Stomach smooth muscle (tissue), 2 donors: ENCODE data around the gene OR10H4.
"Not testable (repeated sequence)": the region's sequence is repeated elsewhere in the genome, so short reads cannot be mapped to it uniquely, and the experiment has no call there.

ENCODE experiments used
- H3K27ac ChIP-seq: one replicate; pipeline ENCODE4 v1.7.0; 2013; ENCODE audit warnings: mild to moderate bottlenecking, low read length, inconsistent platforms
- H3K27me3 ChIP-seq, 2 donors: one replicate each; pipeline ENCODE4 v1.7.0; 2013; ENCODE audit warnings: low read length in 2 of 2; ENCODE audit not compliant: insufficient read depth in 2 of 2, control insufficient read depth in 1 of 2
- H3K36me3 ChIP-seq, 2 donors: one replicate each; pipeline ENCODE4 v1.7.0; 2013; ENCODE audit warnings: low read length in 2 of 2; ENCODE audit not compliant: control insufficient read depth in 2 of 2, insufficient read depth in 2 of 2
- H3K4me1 ChIP-seq: one replicate; pipeline ENCODE4 v1.7.0; 2013; ENCODE audit warnings: low read length; ENCODE audit not compliant: control insufficient read depth, insufficient read depth
- H3K4me3 ChIP-seq, 2 donors: one replicate each; pipeline ENCODE4 v1.7.0; 2013; ENCODE audit warnings: low read length in 2 of 2
- H3K9ac ChIP-seq, 2 donors: one replicate each; pipeline ENCODE4 v1.7.0; 2013; ENCODE audit warnings: low read length in 2 of 2, mild to moderate bottlenecking in 1 of 2
- H3K9me3 ChIP-seq, 2 donors: one replicate each; pipeline ENCODE4 v1.7.0; 2013; ENCODE audit warnings: low read length in 2 of 2; ENCODE audit not compliant: control insufficient read depth in 2 of 2
- donor health status: healthy.
- donor health status: Pancreatic carcinoma.

The OR10H4 gene

DNA sequence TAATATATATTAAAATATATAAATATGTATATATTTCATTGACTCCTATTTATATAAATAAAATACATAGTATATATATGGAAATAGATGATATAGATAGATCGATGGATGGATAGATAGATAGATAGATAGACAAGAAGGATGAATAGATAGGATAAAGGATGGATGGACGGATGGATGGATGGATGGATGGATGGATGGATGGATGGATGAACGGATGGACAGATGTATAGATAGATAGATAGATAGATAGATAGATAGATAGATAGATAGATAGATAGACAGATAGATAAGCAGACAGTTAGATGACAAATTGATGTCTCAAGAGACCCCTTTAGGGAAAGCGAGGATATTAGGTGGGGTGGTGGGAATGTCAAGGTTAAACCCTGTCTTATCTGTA lies 29.6 kb upstream of the OR10H4 start:
- Histone ChIP-seq H3K27me3 (peaks cover 0 to 9% of the 10 kb centered on the region in 2 donors), H3K4me3 (no peak overlapping the region), H3K27ac (no peak overlapping the region), H3K9me3 (peaks cover 2 to 4% of the 10 kb centered on the region in 2 donors), H3K9ac (no peak overlapping the region), H3K36me3 (no peaks in the 10 kb centered on the region), H3K4me1 (no peaks in the 10 kb centered on the region)

DNA sequence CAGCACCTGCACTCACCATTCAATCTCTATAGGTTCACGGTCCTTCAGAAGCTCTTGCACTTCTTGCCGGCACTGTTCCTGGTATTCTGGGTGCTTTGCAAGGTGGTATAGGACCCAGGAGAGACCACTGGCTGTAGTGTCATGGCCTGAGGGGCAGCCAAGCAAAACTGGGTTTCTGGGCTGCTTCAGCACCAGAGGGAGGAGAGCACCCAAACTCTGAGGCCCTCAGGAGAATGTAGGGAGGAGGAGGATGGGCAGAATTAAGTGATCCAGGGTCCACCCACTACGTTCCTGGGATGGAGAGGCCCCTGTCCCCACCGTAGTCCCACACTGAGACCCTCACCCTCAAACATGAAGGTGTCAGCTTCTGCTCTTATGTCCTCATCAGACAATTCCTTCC lies 26.8 kb upstream of the OR10H4 start:
- no peaks in the 10 kb centered on the region for H3K4me1 ChIP-seq
- H3K9ac ChIP-seq: no peak overlapping the region
- no peak overlapping the region for H3K4me3 ChIP-seq
- no peak overlapping the region for H3K27ac ChIP-seq
- H3K36me3 ChIP-seq: no peaks in the 10 kb centered on the region
- H3K27me3 ChIP-seq: peaks cover 0 to 17% of the 10 kb centered on the region in 2 donors
- H3K9me3 ChIP-seq: no peaks in the 10 kb centered on the region

- H3K36me3 ChIP-seq: no peaks in the 10 kb centered on the region
- H3K4me3 ChIP-seq: no peak overlapping the region
- H3K9me3 ChIP-seq: no peaks in the 10 kb centered on the region
- H3K4me1 ChIP-seq: no peaks in the 10 kb centered on the region
- H3K27ac ChIP-seq: no peak overlapping the region
- peaks cover 0 to 27% of the 10 kb centered on the region in 2 donors for H3K27me3 ChIP-seq
- no peak overlapping the region for H3K9ac ChIP-seq
Observed at GRCh38 chr19:15923702-15924101, 25.1 kb upstream of the OR10H4 start.

DNA sequence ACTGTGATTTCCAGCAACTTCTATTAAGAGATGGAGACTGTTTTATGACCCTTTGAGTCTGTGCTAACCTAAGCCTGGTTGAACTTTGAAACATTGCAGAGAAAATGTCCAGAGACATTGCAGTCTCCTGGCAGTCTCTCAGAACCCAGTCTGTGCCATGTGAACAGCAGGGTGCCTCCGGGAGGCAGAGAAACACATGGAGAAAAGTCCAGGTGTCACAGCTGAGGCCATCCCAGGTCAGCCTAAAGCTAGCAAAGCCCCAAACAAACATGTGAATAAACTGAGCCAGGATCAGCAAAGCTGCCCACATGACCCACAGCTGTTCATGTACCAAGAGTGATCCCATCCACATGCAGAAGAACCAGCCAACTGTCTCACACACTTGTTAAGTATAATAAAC lies 22.3 kb upstream of the OR10H4 start:
- H3K9me3 ChIP-seq: no peaks in the 10 kb centered on the region
- H3K4me3 ChIP-seq: no peak overlapping the region
- H3K27me3 ChIP-seq: peaks cover 2 to 49% of the 10 kb centered on the region in 2 donors
- H3K9ac ChIP-seq: no peak overlapping the region
- H3K27ac ChIP-seq: no peak overlapping the region
- no peaks in the 10 kb centered on the region for H3K4me1 ChIP-seq
- no peaks in the 10 kb centered on the region for H3K36me3 ChIP-seq

DNA sequence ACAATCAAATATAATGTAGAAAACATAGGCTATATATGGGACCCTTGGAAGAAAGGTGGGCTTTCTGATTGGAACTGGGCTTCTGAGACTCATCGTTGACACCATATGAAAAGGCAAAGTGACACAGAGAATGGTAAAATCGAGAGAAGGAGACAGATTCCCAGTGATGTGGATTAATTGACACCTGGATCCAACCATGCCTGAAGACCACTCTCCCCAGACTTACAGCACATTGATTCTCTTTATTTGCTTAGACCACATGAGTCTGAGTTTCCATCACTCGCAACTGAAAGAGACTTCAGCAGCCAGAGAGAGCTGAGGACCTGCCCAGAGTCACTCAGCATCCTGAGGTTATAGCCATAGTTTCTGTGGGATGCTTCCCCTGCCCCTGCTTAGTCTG lies 20.5 kb upstream of the OR10H4 start:
- H3K27me3 ChIP-seq: peaks cover 2 to 47% of the 10 kb centered on the region in 2 donors
- no peaks in the 10 kb centered on the region for H3K36me3 ChIP-seq
- H3K27ac ChIP-seq: no peak overlapping the region
- no peak overlapping the region for H3K4me3 ChIP-seq
- no peak overlapping the region for H3K9ac ChIP-seq
- no peaks in the 10 kb centered on the region for H3K9me3 ChIP-seq
- no peaks in the 10 kb centered on the region for H3K4me1 ChIP-seq

GRCh38 chr19:15933761-15934331 lies 15.0 kb upstream of the OR10H4 start:
- H3K27me3 ChIP-seq: peaks cover 2 to 38% of the 10 kb centered on the region in 2 donors
- not testable (repeated sequence) for H3K27ac ChIP-seq, H3K4me1 ChIP-seq, H3K36me3 ChIP-seq, H3K9ac ChIP-seq, H3K4me3 ChIP-seq, H3K9me3 ChIP-seq

- Histone ChIP-seq H3K4me3 (no peak within 1 kb of the TSS), H3K9me3 (no peaks in the 10 kb centered on the region), H3K36me3 (no peaks in the 10 kb centered on the region), H3K27ac (no peak within 1 kb of the TSS), H3K4me1 (peaks cover 9% of the 10 kb centered on the region), H3K9ac (no peak within 1 kb of the TSS), H3K27me3 (peaks cover 0 to 35% of the 10 kb centered on the region in 2 donors)
Observed at GRCh38 chr19:15934332-15935078, 14.3 kb upstream of the OR10H4 start, which contains the start of gene CYP4F11. Gene CYP4F11, minus strand, starts transcription at chr19:15934529. Its CDS starts 121 bp downstream, at chr19:15934408.

DNA sequence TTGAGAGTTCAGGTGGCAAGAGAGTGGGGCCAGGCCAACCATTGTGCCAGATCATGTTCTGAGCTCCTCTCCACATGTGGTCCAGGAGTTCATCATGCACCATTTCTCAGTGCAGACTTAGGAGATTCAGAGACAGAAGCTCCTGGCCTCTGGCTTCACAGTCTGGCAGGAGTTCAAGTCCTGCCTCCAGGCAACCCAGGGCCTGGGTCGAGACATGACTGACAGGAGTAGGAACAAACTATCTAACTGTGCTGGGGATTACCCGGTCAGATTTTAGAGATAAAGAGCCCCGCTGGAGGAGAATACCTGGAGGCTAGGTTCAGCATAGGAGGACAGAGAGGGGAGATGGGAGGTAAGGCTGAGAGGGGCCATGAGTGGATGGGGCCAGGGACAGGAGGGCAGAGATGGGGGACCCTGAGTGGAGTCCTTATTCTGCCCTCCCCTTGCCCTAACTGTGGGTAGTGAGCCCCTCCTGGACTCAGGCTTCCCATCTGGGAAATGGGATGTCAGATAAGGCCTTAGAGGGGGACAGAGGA lies 13.6 kb upstream of the OR10H4 start:
- H3K27ac ChIP-seq: no peak overlapping the region
- H3K4me3 ChIP-seq: no peak overlapping the region
- no peaks in the 10 kb centered on the region for H3K9me3 ChIP-seq
- no peaks in the 10 kb centered on the region for H3K36me3 ChIP-seq
- H3K9ac ChIP-seq: no peak overlapping the region
- H3K27me3 ChIP-seq: peaks cover 2 to 34% of the 10 kb centered on the region in 2 donors
- peaks cover 9% of the 10 kb centered on the region for H3K4me1 ChIP-seq

GRCh38 chr19:15936173-15936572 lies 12.6 kb upstream of the OR10H4 start:
- Histone ChIP-seq H3K9me3 (no peaks in the 10 kb centered on the region), H3K27me3 (peaks cover 5 to 26% of the 10 kb centered on the region in 2 donors), H3K4me3 (no peak overlapping the region), H3K9ac (no peak overlapping the region), H3K4me1 (peaks cover 9% of the 10 kb centered on the region), H3K27ac (no peak overlapping the region), H3K36me3 (no peaks in the 10 kb centered on the region)

GRCh38 chr19:15936950-15937349 lies 11.9 kb upstream of the OR10H4 start:
- H3K9me3 ChIP-seq: no peaks in the 10 kb centered on the region
- H3K27me3 ChIP-seq: peaks cover 5 to 24% of the 10 kb centered on the region in 2 donors
- H3K9ac ChIP-seq: no peak overlapping the region
- H3K36me3 ChIP-seq: no peaks in the 10 kb centered on the region
- H3K27ac ChIP-seq: no peak overlapping the region
- H3K4me3 ChIP-seq: no peak overlapping the region
- H3K4me1 ChIP-seq: peaks cover 9% of the 10 kb centered on the region

- Histone ChIP-seq H3K27ac (no peak overlapping the region), H3K36me3 (no peaks in the 10 kb centered on the region), H3K9me3 (no peaks in the 10 kb centered on the region), H3K4me1 (peaks cover 9% of the 10 kb centered on the region), H3K27me3 (peaks cover 5 to 24% of the 10 kb centered on the region in 2 donors), H3K4me3 (no peak overlapping the region), H3K9ac (no peak overlapping the region)
Observed at GRCh38 chr19:15937771-15938170, 11.0 kb upstream of the OR10H4 start.
